Measurements from ENCODE around the gene CHRNA10. TPM values are rescaled to one million over a fixed set of nuclear protein-coding genes. Genes with fewer than 3 reads are reported as not detected.

CHRNA10 gene
- 2.1 and 2.8 TPM in 2 replicates for total RNA-seq (2014; rRNA removed; shearing (Covaris generic))

GRCh38 chr11:3671334-3672254, at the start of gene CHRNA10:
Gene CHRNA10 (minus strand): TSS chr11:3671384. CDS start chr11:3671312, 72 bp downstream.
- DNase-seq (ENCODE audit: low spot score): no peak

GRCh38 chr11:3712274-3712673, 41.1 kb upstream of the CHRNA10 start:
- DNase-seq (ENCODE audit: low spot score): no peak

- no peak for DNase-seq (ENCODE audit: low spot score)
These were observed 39.5 kb upstream of the CHRNA10 start for GRCh38 chr11:3710485-3711259.

GRCh38 chr11:3709977-3710376, 38.8 kb upstream of the CHRNA10 start:
- DNase-seq (ENCODE audit: low spot score): no peak

GRCh38 chr11:3707176-3707575, 36.0 kb upstream of the CHRNA10 start:
- DNase-seq (ENCODE audit: low spot score): no peak

GRCh38 chr11:3703383-3703782, 32.2 kb upstream of the CHRNA10 start:
- DNase-seq (ENCODE audit: low spot score): no peak

- no peak for DNase-seq (ENCODE audit: low spot score)
These were observed 29.7 kb upstream of the CHRNA10 start for GRCh38 chr11:3700910-3701309.

GRCh38 chr11:3700410-3700809, 29.2 kb upstream of the CHRNA10 start:
- DNase-seq (ENCODE audit: low spot score): no peak

- DNase-seq (ENCODE audit: low spot score): no peak
These were observed 15.6 kb upstream of the CHRNA10 start for GRCh38 chr11:3686751-3687150.

GRCh38 chr11:3685923-3686322, 14.7 kb upstream of the CHRNA10 start:
- DNase-seq (ENCODE audit: low spot score): no peak

GRCh38 chr11:3684819-3685172, 13.6 kb upstream of the CHRNA10 start:
- no peak for DNase-seq (ENCODE audit: low spot score)

GRCh38 chr11:3684129-3684818, 13.1 kb upstream of the CHRNA10 start:
- DNase-seq (ENCODE audit: low spot score): no peak

GRCh38 chr11:3683039-3683438, 11.9 kb upstream of the CHRNA10 start:
- DNase-seq (ENCODE audit: low spot score): no peak

- no peak for DNase-seq (ENCODE audit: low spot score)
These were observed 7.9 kb upstream of the CHRNA10 start for GRCh38 chr11:3679077-3679476.

- DNase-seq (ENCODE audit: low spot score): no peak
These were observed 4.8 kb upstream of the CHRNA10 start for GRCh38 chr11:3675971-3676370.

GRCh38 chr11:3674189-3674588, 3.0 kb upstream of the CHRNA10 start:
- no peak for DNase-seq (ENCODE audit: low spot score)

GRCh38 chr11:3669742-3670183, 1.4 kb downstream of the CHRNA10 start:
- DNase-seq (ENCODE audit: low spot score): no peak

- no peak for DNase-seq (ENCODE audit: low spot score)
These were observed 2.1 kb downstream of the CHRNA10 start for GRCh38 chr11:3669128-3669527.

GRCh38 chr11:3667149-3668035, 3.8 kb downstream of the CHRNA10 start:
- DNase-seq (ENCODE audit: low spot score): no peak

GRCh38 chr11:3666023-3666530, 5.1 kb downstream of the CHRNA10 start:
- no peak for DNase-seq (ENCODE audit: low spot score)

All from HT-29 (cell line).